Muscle layer of colon (tissue), 2 donors: ENCODE measurements around the gene MYMX.
A peak's percentile ranks its signal among the peaks of the same experiment; 100 is the strongest.

ENCODE experiments used
- H3K27ac ChIP-seq: one replicate; pipeline ENCODE4 v1.7.0; 2013; ENCODE audit warnings: low read depth, mild to moderate bottlenecking, low read length, moderate library complexity
- H3K27me3 ChIP-seq, 2 donors: one replicate each; pipeline ENCODE4 v1.7.0; 2013; ENCODE audit warnings: low read length in 2 of 2, mild to moderate bottlenecking in 2 of 2; ENCODE audit not compliant: insufficient read depth in 2 of 2, control insufficient read depth in 1 of 2
- H3K36me3 ChIP-seq: one replicate; pipeline ENCODE4 v1.7.0; 2013; ENCODE audit warnings: mild to moderate bottlenecking, low read length; ENCODE audit not compliant: insufficient read depth
- H3K4me1 ChIP-seq: one replicate; pipeline ENCODE4 v1.7.0; 2013; ENCODE audit warnings: mild to moderate bottlenecking, low read length; ENCODE audit not compliant: insufficient read depth
- H3K4me3 ChIP-seq, 2 donors: one replicate each; pipeline ENCODE4 v1.7.0; 2013; ENCODE audit warnings: low read length in 2 of 2, low read depth in 1 of 2, mild to moderate bottlenecking in 1 of 2, moderate library complexity in 1 of 2
- H3K9ac ChIP-seq: one replicate; pipeline ENCODE4 v1.7.0; 2013; ENCODE audit warnings: low read length
- H3K9me3 ChIP-seq: one replicate; pipeline ENCODE4 v1.7.0; 2013; ENCODE audit warnings: mild to moderate bottlenecking, low read length
- donor health status: abdominal sarcoma.
- donor health status: Adenocarcinoma of cecum.

The MYMX gene

DNA sequence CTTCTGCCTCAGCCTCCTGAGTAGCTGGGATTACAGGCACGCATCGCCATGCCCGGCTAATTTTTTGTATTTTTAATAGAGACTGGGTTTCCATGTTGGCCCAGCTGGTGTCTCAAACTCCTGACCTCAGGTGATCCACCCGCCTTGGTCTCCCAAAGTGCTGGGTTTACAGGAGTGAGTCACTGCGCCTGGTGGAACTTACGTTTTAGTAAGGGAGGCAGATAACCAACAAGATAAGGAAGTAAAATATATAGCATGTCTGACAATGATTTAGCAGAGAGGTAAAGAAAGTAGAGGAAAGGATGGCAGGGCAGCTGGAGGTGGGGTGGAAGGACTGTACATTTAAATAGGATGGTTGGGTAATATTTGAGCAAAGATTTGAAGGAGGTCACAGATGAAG, 12.8 kb upstream of the MYMX start:
- no peak overlapping the region for H3K9ac ChIP-seq
- no peak overlapping the region for H3K4me3 ChIP-seq
- H3K27ac ChIP-seq: no peak overlapping the region
- no peaks in the 10 kb centered on the region for H3K36me3 ChIP-seq
- no peaks in the 10 kb centered on the region for H3K9me3 ChIP-seq
- no peaks in the 10 kb centered on the region for H3K27me3 ChIP-seq
- no peaks in the 10 kb centered on the region for H3K4me1 ChIP-seq

DNA sequence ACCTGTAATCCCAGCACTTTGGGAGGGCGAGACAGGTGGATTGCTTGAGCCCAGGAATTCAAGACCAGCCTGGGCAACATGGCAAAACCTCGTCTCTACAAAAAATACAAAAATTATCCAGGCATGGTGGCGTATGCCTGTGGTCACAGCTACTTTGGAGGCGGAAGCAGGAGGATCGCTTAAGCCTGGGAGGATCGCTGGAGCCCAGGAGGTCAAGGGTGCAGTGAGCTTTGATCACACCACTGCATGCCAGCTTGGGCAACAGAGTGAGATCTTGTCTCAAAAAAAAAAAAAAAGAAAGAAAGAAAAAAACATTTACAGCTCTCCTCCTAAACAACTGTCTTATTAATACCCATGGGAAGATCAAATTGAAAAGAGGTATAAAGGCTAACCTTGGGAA, 8.8 kb upstream of the MYMX start:
- Histone ChIP-seq H3K27ac (no peak overlapping the region), H3K27me3 (no peaks in the 10 kb centered on the region), H3K4me3 (no peak overlapping the region), H3K36me3 (no peaks in the 10 kb centered on the region), H3K4me1 (no peaks in the 10 kb centered on the region), H3K9ac (no peak overlapping the region), H3K9me3 (no peaks in the 10 kb centered on the region)

DNA sequence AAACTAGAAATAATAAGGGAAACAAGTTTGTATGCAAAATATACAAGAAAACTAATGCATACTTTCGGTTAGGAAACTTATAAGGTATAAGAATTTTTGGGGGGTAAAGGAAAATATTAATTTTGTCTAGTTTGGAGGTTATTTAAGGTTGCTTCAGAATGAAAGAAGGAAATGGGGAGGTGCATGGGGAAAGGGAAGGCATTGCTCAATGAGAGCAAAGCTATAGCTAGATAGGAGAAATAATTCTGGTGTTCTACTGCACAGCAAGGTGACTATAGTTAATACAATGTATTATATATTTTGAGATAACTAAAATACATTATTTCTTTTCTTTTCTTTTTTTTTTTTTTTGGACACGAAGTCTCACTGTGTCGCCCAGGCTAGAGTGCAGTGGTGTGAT, 5.4 kb upstream of the MYMX start:
- peaks cover 5% of the 10 kb centered on the region for H3K4me1 ChIP-seq
- H3K4me3 ChIP-seq: no peak overlapping the region
- no peaks in the 10 kb centered on the region for H3K36me3 ChIP-seq
- no peaks in the 10 kb centered on the region for H3K27me3 ChIP-seq
- no peak overlapping the region for H3K9ac ChIP-seq
- H3K9me3 ChIP-seq: no peaks in the 10 kb centered on the region
- no peak overlapping the region for H3K27ac ChIP-seq

GRCh38 chr6:44214307-44214706, 2.4 kb upstream of the MYMX start:
- no peak overlapping the region for H3K27ac ChIP-seq
- no peaks in the 10 kb centered on the region for H3K27me3 ChIP-seq
- H3K9me3 ChIP-seq: no peaks in the 10 kb centered on the region
- H3K4me3 ChIP-seq: no peak overlapping the region
- H3K4me1 ChIP-seq: peaks cover 33% of the 10 kb centered on the region
- no peak overlapping the region for H3K9ac ChIP-seq
- no peaks in the 10 kb centered on the region for H3K36me3 ChIP-seq

DNA sequence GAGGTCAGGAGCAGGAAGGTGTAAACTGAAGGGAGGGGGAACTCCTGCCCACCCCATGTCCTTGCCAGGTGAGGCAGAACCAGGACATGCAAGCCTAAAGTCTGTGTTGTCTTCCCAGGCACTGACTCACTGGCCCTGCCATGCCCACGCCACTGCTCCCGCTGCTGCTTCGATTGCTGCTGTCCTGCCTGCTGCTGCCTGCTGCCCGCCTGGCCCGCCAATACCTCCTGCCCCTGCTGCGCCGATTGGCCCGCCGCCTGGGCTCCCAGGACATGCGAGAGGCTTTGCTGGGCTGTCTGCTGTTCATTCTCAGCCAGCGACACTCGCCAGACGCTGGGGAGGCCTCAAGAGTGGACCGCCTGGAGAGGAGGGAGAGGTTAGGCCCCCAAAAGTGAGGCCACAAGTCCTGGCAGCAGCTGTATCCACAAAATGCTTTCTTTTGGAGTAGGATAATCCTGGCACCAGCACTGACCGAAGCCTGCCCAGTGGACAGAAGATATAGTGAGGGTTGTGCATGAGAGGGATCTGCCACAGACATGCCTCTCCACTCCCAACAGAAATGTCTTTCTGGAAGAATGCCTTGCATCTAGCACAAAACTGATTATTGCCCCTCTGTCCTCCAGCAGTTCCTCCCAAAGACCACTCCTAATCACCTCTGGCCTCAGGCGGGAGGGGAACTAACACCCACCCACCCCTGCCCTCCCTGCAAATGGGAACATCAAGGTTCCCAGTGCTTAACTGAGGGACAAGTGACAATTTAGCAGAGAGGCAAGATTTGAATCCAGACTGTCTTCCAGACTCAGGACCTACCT, 812 bp downstream of the MYMX start:
- Histone ChIP-seq H3K4me3 (peak overlapping the region in 1 of 2 donors; percentile 35), H3K36me3 (no peaks in the 10 kb centered on the region), H3K27me3 (no peaks in the 10 kb centered on the region), H3K4me1 (peaks cover 55% of the 10 kb centered on the region), H3K9me3 (no peaks in the 10 kb centered on the region), H3K27ac (peak overlapping the region; percentile 80), H3K9ac (peak overlapping the region; percentile 4)

- H3K9ac ChIP-seq: no peak overlapping the region
- peak overlapping the region; percentile 91 for H3K27ac ChIP-seq
- no peaks in the 10 kb centered on the region for H3K9me3 ChIP-seq
- no peaks in the 10 kb centered on the region for H3K36me3 ChIP-seq
- peak overlapping the region; percentile 40 to 64 for H3K4me3 ChIP-seq
- peaks cover 64% of the 10 kb centered on the region for H3K4me1 ChIP-seq
- no peaks in the 10 kb centered on the region for H3K27me3 ChIP-seq
Measured at GRCh38 chr6:44219053-44219814, 2.5 kb downstream of the MYMX start.

GRCh38 chr6:44219815-44220784, 3.4 kb downstream of the MYMX start:
- Histone ChIP-seq H3K4me3 (peak overlapping the region; percentile 48 to 72), H3K27ac (peak overlapping the region; percentile 83), H3K36me3 (no peaks in the 10 kb centered on the region), H3K4me1 (peaks cover 72% of the 10 kb centered on the region), H3K27me3 (no peaks in the 10 kb centered on the region), H3K9ac (peak overlapping the region; percentile 65), H3K9me3 (no peaks in the 10 kb centered on the region)

DNA sequence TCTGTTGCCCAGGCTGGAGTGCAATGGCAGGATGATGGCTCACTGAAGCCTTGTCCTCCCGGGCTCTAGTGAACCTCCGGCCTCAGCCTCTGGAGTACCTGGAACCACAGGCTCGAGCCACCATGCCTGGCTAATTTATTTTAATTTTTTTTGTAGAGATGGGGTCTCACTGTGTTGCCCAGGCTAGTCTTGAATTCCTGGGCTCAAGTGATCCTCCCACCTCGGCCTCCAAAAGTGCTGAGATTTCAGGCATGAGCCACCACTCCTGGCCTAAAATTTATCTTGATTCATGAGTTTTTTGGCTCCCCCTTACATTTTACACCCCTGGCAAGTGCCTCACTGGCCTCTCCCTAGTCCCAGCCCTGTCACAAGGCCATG, 4.2 kb downstream of the MYMX start:
- no peaks in the 10 kb centered on the region for H3K27me3 ChIP-seq
- H3K4me3 ChIP-seq: peak overlapping the region in 1 of 2 donors; percentile 22
- H3K9ac ChIP-seq: no peak overlapping the region
- peak overlapping the region; percentile 72 for H3K27ac ChIP-seq
- peaks cover 78% of the 10 kb centered on the region for H3K4me1 ChIP-seq
- H3K9me3 ChIP-seq: no peaks in the 10 kb centered on the region
- no peaks in the 10 kb centered on the region for H3K36me3 ChIP-seq

GRCh38 chr6:44221291-44221960, 4.7 kb downstream of the MYMX start:
- H3K9ac ChIP-seq: no peak overlapping the region
- peak overlapping the region in 1 of 2 donors; percentile 49 for H3K4me3 ChIP-seq
- H3K4me1 ChIP-seq: peaks cover 78% of the 10 kb centered on the region

DNA sequence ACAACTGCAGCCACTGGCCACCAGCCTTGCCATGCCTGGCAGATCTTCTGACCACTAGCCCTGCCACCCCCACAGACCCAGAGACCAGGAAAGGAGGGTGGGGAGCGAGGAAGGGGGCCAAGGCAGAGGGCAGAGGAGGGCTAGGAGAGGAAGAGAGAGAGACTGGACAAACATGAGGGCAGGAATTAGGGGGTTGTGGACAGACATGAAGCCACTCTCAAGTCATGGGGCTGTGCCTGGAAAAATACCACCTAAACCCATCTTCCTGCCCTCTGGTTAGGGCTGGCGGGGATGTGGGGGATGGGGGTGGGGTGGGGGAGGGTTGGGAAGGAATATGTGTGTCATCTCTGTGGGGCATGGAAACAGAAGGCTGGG, 5.2 kb downstream of the MYMX start:
- H3K27me3 ChIP-seq: no peaks in the 10 kb centered on the region
- H3K27ac ChIP-seq: peak overlapping the region; percentile 72
- H3K36me3 ChIP-seq: no peaks in the 10 kb centered on the region
- no peak overlapping the region for H3K9ac ChIP-seq
- H3K9me3 ChIP-seq: no peaks in the 10 kb centered on the region
- H3K4me1 ChIP-seq: peaks cover 78% of the 10 kb centered on the region
- H3K4me3 ChIP-seq: peak overlapping the region in 1 of 2 donors; percentile 59

More at GRCh38 chr6:44221291-44221960, 4.7 kb downstream of the MYMX start:
- no peaks in the 10 kb centered on the region for H3K9me3 ChIP-seq
- no peaks in the 10 kb centered on the region for H3K36me3 ChIP-seq
- no peaks in the 10 kb centered on the region for H3K27me3 ChIP-seq
- H3K27ac ChIP-seq: peak overlapping the region; percentile 72
